ENCODE results near the gene BIRC7.

- no peak for TF ChIP-seq CTCF (IDR thresholded peaks at IDR 0.05; ENCODE audit: extremely low read depth in 1 of 2, insufficient read depth in 1 of 2, low read depth in 1 of 2, low read length in 2 of 2)
- TF ChIP-seq POLR2AphosphoS5 (IDR thresholded peaks at IDR 0.05; ENCODE audit: insufficient read depth, low read depth, low read length) = no peak
These were observed 2.3 kb downstream of the BIRC7 start for GRCh38 chr20:63238031-63238430.

All from endothelial cell of umbilical vein (primary cell).